GM21515 (cell line): Measurements from ENCODE around the gene NLRP6.
A peak's percentile ranks its signal among the peaks of the same experiment; 100 is the strongest.
"Not testable (repeated sequence)": the region's sequence is repeated elsewhere in the genome, so short reads cannot be mapped to it uniquely, and the experiment has no call there.

Source experiments
- ATAC-seq: cut with Tn5 transposase; IDR thresholded peaks from one replicate; pipeline ENCODE4 v1.9.1; 2021; ENCODE audit not compliant: unreplicated experiment

The NLRP6 gene

GRCh38 chr11:278001-278951, at the start of gene NLRP6:
NLRP6 (plus strand) TSS chr11:278407; CDS start chr11:278570, 163 bp downstream.
- ATAC-seq, result no peak

- no peak for ATAC-seq
Measured at GRCh38 chr11:230431-230830, 47.8 kb upstream of the NLRP6 start.

GRCh38 chr11:232783-233565, 45.2 kb upstream of the NLRP6 start:
- ATAC-seq, result no peak

- ATAC-seq, result no peak
Measured at GRCh38 chr11:235180-235579, 43.0 kb upstream of the NLRP6 start.

GRCh38 chr11:235609-235996, 42.6 kb upstream of the NLRP6 start:
- ATAC-seq, result peak; percentile 10

GRCh38 chr11:235997-236773, 42.0 kb upstream of the NLRP6 start, which contains the start of gene SIRT3:
SIRT3 (minus strand) TSS chr11:236342; CDS start chr11:236328, 14 bp downstream.
- peak; percentile 67 for ATAC-seq

- peak; percentile 73 for ATAC-seq
Measured at GRCh38 chr11:236774-237767, 41.1 kb upstream of the NLRP6 start, which contains the start of gene PSMD13. PSMD13 (plus strand) TSS chr11:236976; CDS start chr11:237050, 74 bp downstream.

GRCh38 chr11:238346-238745, 39.9 kb upstream of the NLRP6 start:
- not testable (repeated sequence) for ATAC-seq

GRCh38 chr11:240315-240714, 37.9 kb upstream of the NLRP6 start:
- ATAC-seq, result no peak

GRCh38 chr11:241634-242033, 36.6 kb upstream of the NLRP6 start:
- ATAC-seq, result no peak

- no peak for ATAC-seq
Measured at GRCh38 chr11:244376-244775, 33.8 kb upstream of the NLRP6 start.

GRCh38 chr11:249062-249461, 29.1 kb upstream of the NLRP6 start:
- ATAC-seq, result no peak

- ATAC-seq, result no peak
Measured at GRCh38 chr11:250274-250673, 27.9 kb upstream of the NLRP6 start.

GRCh38 chr11:250740-251299, 27.4 kb upstream of the NLRP6 start:
- no peak for ATAC-seq

GRCh38 chr11:251550-251949, 26.7 kb upstream of the NLRP6 start:
- no peak for ATAC-seq

GRCh38 chr11:252666-253065, 25.5 kb upstream of the NLRP6 start:
- ATAC-seq, result no peak

- ATAC-seq, result no peak
Measured at GRCh38 chr11:253160-253885, 24.9 kb upstream of the NLRP6 start.

GRCh38 chr11:253886-254270, 24.3 kb upstream of the NLRP6 start:
- no peak for ATAC-seq

GRCh38 chr11:255176-255575, 23.0 kb upstream of the NLRP6 start:
- no peak for ATAC-seq
